Testis (tissue), 2 donors: ENCODE data around the gene RANBP6.

Source experiments
- CTCF ChIP-seq, 3 experiments: fragments of 450-650 bp in 2 of 3; fragments of 200-600 bp in 1 of 3; sonication (generic) in 1 of 3; IDR thresholded peaks; one replicate each; pipeline ENCODE4 v1.5.1; 2016 to 2019; ENCODE audit warnings: antibody characterized with exemption in 3 of 3, mild to moderate bottlenecking in 2 of 3, moderate library complexity in 1 of 3
- POLR2A ChIP-seq: fragments of 450-650 bp; IDR thresholded peaks from one replicate; pipeline ENCODE4 v1.6.1; 2017; ENCODE audit warnings: antibody characterized with exemption, mild to moderate bottlenecking, moderate library complexity

GRCh38 chr9:5971740-5972139 lies 43.7 kb downstream of the RANBP6 start:
- TF ChIP-seq CTCF (IDR thresholded peaks at IDR 0.05) = no peak
- TF ChIP-seq POLR2A = no peak
